Spleen (tissue), 11 donors: ENCODE results near the gene ZC3H12C. TPM values are rescaled to one million over a fixed set of nuclear protein-coding genes. Genes with fewer than 3 reads are reported as not detected.

Experiments used
- DNase-seq: peaks from one replicate; pipeline ENCODE4 v3.0.0-alpha.2; 2020
- H3K27ac ChIP-seq, 8 donors: fragments of 200-600 bp; sonication (generic) in 7 of 8; 1 replicate in 4 of 8; 2 replicates in 4 of 8; pipeline versions ENCODE4 v1.5.0 to v1.8.0; 2016 to 2021; ENCODE audit warnings: inconsistent platforms in 4 of 8, mild to moderate bottlenecking in 4 of 8, moderate library complexity in 1 of 8
- H3K27me3 ChIP-seq, 7 donors: fragments of 200-600 bp; sonication (generic) in 6 of 7; replicated peaks in 1 of 7; 1 replicate in 4 of 7; 2 replicates in 3 of 7; pipeline versions ENCODE4 v1.5.0 to v1.8.0; 2016 to 2021; ENCODE audit warnings: inconsistent platforms in 3 of 7, mild to moderate bottlenecking in 1 of 7
- H3K36me3 ChIP-seq, 6 donors: fragments of 200-600 bp; sonication (generic) in 5 of 6; 1 replicate in 4 of 6; 2 replicates in 2 of 6; pipeline versions ENCODE4 v1.5.0 to v1.8.0; 2016 to 2021; ENCODE audit warnings: inconsistent platforms in 2 of 6
- H3K4me1 ChIP-seq, 6 donors: fragments of 200-600 bp; sonication (generic) in 5 of 6; 1 replicate in 3 of 6; 2 replicates in 3 of 6; pipeline versions ENCODE4 v1.5.0 to v1.8.0; 2016 to 2021; ENCODE audit warnings: inconsistent platforms in 3 of 6
- H3K4me3 ChIP-seq, 8 donors: fragments of 200-600 bp; sonication (generic) in 7 of 8; 1 replicate in 4 of 8; 2 replicates in 4 of 8; pipeline versions ENCODE4 v1.5.0 to v1.8.0; 2016 to 2021; ENCODE audit warnings: inconsistent platforms in 4 of 8, mild to moderate bottlenecking in 4 of 8, moderate library complexity in 2 of 8
- H3K9me3 ChIP-seq, 8 donors: fragments of 200-600 bp; sonication (generic) in 7 of 8; 1 replicate in 4 of 8; 2 replicates in 4 of 8; pipeline versions ENCODE4 v1.5.0 to v1.8.0; 2016 to 2021; ENCODE audit warnings: inconsistent platforms in 4 of 8
- CTCF ChIP-seq, 11 experiments: fragments of 200-600 bp in 7 of 11; fragments of 450-650 bp in 4 of 11; sonication (generic) in 4 of 11; IDR thresholded peaks in 8 of 11; conservative IDR thresholded peaks in 3 of 11; 1 replicate in 7 of 11; 2 replicates in 4 of 11; pipeline versions ENCODE4 v1.4.0 to v1.8.0; 2016 to 2021; ENCODE audit warnings: antibody characterized with exemption in 11 of 11, inconsistent platforms in 4 of 11, mild to moderate bottlenecking in 1 of 11
- POLR2A ChIP-seq, 3 donors: fragments of 450-650 bp; IDR thresholded peaks; one replicate each; pipeline ENCODE4 v1.5.1; 2017; ENCODE audit warnings: antibody characterized with exemption in 3 of 3, mild to moderate bottlenecking in 1 of 3
- POLR2AphosphoS5 ChIP-seq, 3 donors: sonication (generic); formaldehyde crosslinking; IDR thresholded peaks; one replicate each; pipeline ENCODE4 v1.5.1; 2017; ENCODE audit warnings: antibody characterized with exemption in 3 of 3
- WGBS, 5 donors: extraction: QIAGEN DNeasy Blood & Tissue Kit in 3 of 5; methylation state at CpG; one replicate each; pipeline versions ENCODE4 v1.1.5 to v1.1.7; 2013 to 2018; 5-methylcytosine and 5-hydroxymethylcytosine counted together
- intact Hi-C: fragments of 100-400 bp; cut with DNase I; formaldehyde crosslinking; loops from one replicate; pipeline ENCODE4 v1.15.0; 2023; ENCODE audit warnings: low total_unique reads
- polyA plus RNA-seq, 3 donors: library from polyadenylated mRNA; stranded (reverse); fragments of 200-250 nt; gene quantifications; one replicate each; pipeline ENCODE4 v1.2.1, GENCODE V29; 2013
- total RNA-seq, 7 donors: library from RNA; depleted of rRNA in 3 of 7; stranded (reverse); fragments of >200 nt in 3 of 7; fragmentation: NEBNext Ultra II Directional in 4 of 7; extraction: Animal tissue kit (Norgen Biotek cat#: 25700) in 4 of 7; gene quantifications; one replicate each; pipeline versions ENCODE4 v1.1.0 to v1.2.1, GENCODE V29; 2016 to 2021
- donor health status: healthy with polysubstance abuse.
- donor health status: DM: no; HTN: no; CAD: no; lungs with moderate emphysema.
- donor health status: DM: no; HTN: no; CAD: no.
- donor health status: Bipolar disorder and iron deficiency.
- donor health status: healthy.
- donor health status: DM: no; HTN: no; CAD: no.
- donor health status: DM: yes; HTN: yes; CAD: no.

The ZC3H12C gene
- total and polyA plus RNA-seq, 10 donors: 0.44 to 10.4 (median 5.1) TPM

- Histone ChIP-seq H3K4me1 (no peaks in the 10 kb centered on the region), H3K9me3 (no peaks in the 10 kb centered on the region), H3K27me3 (no peaks in the 10 kb centered on the region), H3K4me3 (no peak overlapping the region), H3K27ac (no peak overlapping the region), H3K36me3 (peaks cover 0 to 9% (median 0%) of the 10 kb centered on the region in 6 donors)
- no peak for TF ChIP-seq POLR2AphosphoS5 (IDR thresholded peaks at IDR 0.05)
- no peak for TF ChIP-seq POLR2A (IDR thresholded peaks at IDR 0.05)
- TF ChIP-seq CTCF (IDR thresholded peaks at IDR 0.05 in 8 of 11, conservative IDR thresholded peaks at IDR 0.05 in 3 of 11): no peak
- DNase-seq: no peak
- intact Hi-C loops: no loop called here
- 83 to 89% (median 86%) methylated on average over 12 of the region's 12 CpGs for WGBS, 5 donors
These were observed 124.2 kb downstream of the ZC3H12C start for GRCh38 chr11:110217223-110217877.

- H3K36me3 ChIP-seq: peaks cover 0 to 9% (median 0%) of the 10 kb centered on the region in 6 donors
- H3K4me1 ChIP-seq: no peaks in the 10 kb centered on the region
- TF ChIP-seq POLR2AphosphoS5 (IDR thresholded peaks at IDR 0.05): no peak
- no peak for TF ChIP-seq CTCF (IDR thresholded peaks at IDR 0.05 in 8 of 11, conservative IDR thresholded peaks at IDR 0.05 in 3 of 11)
- H3K27me3 ChIP-seq: no peaks in the 10 kb centered on the region
- H3K4me3 ChIP-seq: no peak overlapping the region
- no peak for DNase-seq
- no peak overlapping the region for H3K27ac ChIP-seq
- no peaks in the 10 kb centered on the region for H3K9me3 ChIP-seq
- WGBS, 5 donors: 72 to 82% (median 74%) methylated on average over 3 of the region's 3 CpGs
- intact Hi-C loops: no loop called here
These were observed 124.7 kb downstream of the ZC3H12C start for GRCh38 chr11:110217936-110218335.

GRCh38 chr11:110219006-110219785, 126.0 kb downstream of the ZC3H12C start:
- H3K27me3 ChIP-seq: no peaks in the 10 kb centered on the region
- DNase-seq: no peak
- no peaks in the 10 kb centered on the region for H3K4me1 ChIP-seq
- no peak overlapping the region for H3K4me3 ChIP-seq
- intact Hi-C loops: no loop called here
- WGBS, 5 donors: 92 to 97% (median 95%) methylated on average over 4 of the region's 4 CpGs
- no peak overlapping the region for H3K27ac ChIP-seq
- peaks cover 0 to 4% (median under 1%) of the 10 kb centered on the region in 8 donors for H3K9me3 ChIP-seq
- no peak for TF ChIP-seq CTCF (IDR thresholded peaks at IDR 0.05 in 8 of 11, conservative IDR thresholded peaks at IDR 0.05 in 3 of 11)
- no peak for TF ChIP-seq POLR2A (IDR thresholded peaks at IDR 0.05)
- no peak for TF ChIP-seq POLR2AphosphoS5 (IDR thresholded peaks at IDR 0.05)
- H3K36me3 ChIP-seq: peaks cover 0 to 16% (median under 1%) of the 10 kb centered on the region in 6 donors

Other genes starting within 250 kb of the ZC3H12C start
- gene RDX, start 203.2 kb downstream of the ZC3H12C start, total RNA-seq: 100 to 1,000 TPM in 3 of 7 donors, 10 to 100 TPM in 4; 70.2 to 138 (median 97.6) TPM
- gene RDX, start 203.2 kb downstream of the ZC3H12C start, polyA plus RNA-seq: 10 to 100 TPM; 11.7 to 36.6 (median 15.8) TPM